ENCODE measurements around the gene CYP19A1. TPM values are rescaled to one million over a fixed set of nuclear protein-coding genes. Genes with fewer than 3 reads are reported as not detected.

Gene CYP19A1
- total RNA-seq, 1 experiment from 2014 or later: not detected

DNA sequence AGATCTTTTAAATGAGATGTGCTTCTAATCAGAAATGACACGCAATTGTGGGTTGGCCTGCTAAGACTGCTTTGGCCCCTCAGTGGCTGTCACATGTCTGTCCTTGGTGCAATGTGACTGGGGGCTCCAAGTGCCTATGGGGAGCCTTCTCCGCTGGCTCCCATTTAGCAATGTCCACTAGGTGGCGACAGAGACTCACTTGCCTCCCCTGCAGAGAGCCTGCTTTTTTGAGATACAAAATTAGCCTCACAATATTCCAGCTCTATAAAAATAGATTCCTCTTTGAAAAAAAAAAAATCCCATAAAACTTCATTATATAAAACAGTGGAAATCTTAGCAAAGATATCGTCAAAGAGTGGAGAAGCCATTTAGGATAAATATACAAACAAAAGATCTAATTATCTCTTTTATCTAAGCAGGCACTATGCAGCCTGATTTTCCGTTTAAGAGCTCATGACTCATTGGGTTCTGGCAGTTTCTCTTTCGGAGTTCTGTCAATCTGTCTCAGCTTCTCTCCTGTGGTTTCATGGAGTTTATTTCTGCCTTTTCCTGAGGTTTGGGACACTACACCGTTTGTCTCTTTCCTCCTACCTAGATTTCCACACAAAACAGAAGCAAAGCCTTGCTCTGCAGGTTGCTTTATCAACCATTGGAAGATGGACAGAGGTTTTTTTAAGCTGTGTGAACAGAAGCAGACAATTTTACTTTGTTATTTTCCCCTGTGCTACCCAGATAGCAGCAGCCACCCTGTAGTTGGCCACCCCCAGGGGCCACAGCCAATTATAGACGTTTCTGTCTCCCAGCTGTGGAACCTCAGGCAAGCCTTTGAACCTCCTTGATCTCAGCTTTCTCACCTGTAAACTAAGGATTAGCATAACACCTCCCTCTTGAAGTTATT, 175.3 kb downstream of the CYP19A1 start:
- TF ChIP-seq CTCF (IDR thresholded peaks at IDR 0.05) (peak; percentile 97), POLR2AphosphoS5 (IDR thresholded peaks at IDR 0.05; ENCODE audit: low read depth, low read length) (no peak)

DNA sequence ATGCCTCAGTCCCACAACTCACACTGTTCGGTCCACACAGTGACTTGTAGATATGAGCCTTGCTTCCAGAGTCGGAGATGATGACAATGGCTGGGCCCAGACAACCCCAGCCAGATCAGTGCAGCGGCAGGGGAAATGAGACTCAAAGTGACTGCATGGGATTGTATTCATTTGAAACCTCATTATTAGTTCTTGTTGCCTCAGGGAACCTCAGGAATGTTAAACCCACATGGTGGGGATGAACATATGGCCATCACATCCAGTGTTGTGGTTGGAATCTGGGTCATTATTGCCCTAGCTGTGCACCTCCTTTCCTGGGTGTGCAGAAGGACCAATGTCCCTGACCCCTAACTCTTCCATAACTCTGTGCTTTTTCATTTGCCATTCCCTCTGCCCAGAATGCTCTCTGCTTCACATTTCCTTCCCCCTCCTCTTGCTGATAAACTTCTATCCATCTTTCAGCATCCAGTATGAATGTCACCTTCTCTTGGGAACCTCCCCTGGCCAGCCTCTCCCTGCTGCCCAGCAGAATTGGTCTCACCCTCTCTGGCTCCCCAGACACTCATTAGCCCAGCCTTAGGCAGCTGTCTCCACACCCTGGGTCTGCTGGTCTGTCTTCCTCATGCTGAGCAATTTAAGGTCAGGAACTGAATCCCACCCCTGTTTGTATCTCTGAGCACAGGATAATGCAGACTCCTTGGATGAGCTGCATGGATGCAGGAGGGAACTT, 176.7 kb downstream of the CYP19A1 start:
- TF ChIP-seq POLR2AphosphoS5 (IDR thresholded peaks at IDR 0.05; ENCODE audit: low read depth, low read length) (no peak), CTCF (IDR thresholded peaks at IDR 0.05) (no peak), TCF7L2 (IDR thresholded peaks at IDR 0.05; ENCODE audit: low read depth, low read length) (no peak), SIN3A (IDR thresholded peaks at IDR 0.05; ENCODE audit: borderline replicate concordance, insufficient read depth, low read depth, low read length) (no peak)
- TF ChIP-seq, protein P1, sequence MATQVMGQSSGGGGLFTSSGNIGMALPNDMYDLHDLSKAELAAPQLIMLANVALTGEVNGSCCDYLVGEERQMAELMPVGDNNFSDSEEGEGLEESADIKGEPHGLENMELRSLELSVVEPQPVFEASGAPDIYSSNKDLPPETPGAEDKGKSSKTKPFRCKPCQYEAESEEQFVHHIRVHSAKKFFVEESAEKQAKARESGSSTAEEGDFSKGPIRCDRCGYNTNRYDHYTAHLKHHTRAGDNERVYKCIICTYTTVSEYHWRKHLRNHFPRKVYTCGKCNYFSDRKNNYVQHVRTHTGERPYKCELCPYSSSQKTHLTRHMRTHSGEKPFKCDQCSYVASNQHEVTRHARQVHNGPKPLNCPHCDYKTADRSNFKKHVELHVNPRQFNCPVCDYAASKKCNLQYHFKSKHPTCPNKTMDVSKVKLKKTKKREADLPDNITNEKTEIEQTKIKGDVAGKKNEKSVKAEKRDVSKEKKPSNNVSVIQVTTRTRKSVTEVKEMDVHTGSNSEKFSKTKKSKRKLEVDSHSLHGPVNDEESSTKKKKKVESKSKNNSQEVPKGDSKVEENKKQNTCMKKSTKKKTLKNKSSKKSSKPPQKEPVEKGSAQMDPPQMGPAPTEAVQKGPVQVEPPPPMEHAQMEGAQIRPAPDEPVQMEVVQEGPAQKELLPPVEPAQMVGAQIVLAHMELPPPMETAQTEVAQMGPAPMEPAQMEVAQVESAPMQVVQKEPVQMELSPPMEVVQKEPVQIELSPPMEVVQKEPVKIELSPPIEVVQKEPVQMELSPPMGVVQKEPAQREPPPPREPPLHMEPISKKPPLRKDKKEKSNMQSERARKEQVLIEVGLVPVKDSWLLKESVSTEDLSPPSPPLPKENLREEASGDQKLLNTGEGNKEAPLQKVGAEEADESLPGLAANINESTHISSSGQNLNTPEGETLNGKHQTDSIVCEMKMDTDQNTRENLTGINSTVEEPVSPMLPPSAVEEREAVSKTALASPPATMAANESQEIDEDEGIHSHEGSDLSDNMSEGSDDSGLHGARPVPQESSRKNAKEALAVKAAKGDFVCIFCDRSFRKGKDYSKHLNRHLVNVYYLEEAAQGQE (IDR thresholded peaks at IDR 0.05; ENCODE audit: insufficient read depth in 1 of 2, low read depth in 2 of 2, low read length in 1 of 2): no peak
- Histone ChIP-seq H3K36me3 (ENCODE audit: control insufficient read depth, insufficient read depth, low read length) (no peaks in the 10 kb centered on the region), H3K9me3 (ENCODE audit: control insufficient read depth, insufficient read depth, low read depth, low read length) (no peaks in the 10 kb centered on the region), H3K27ac (ENCODE audit: low read length) (no peak overlapping the region), H3K4me1 (ENCODE audit: control insufficient read depth, insufficient read depth, low read length) (peaks cover 7% of the 10 kb centered on the region), H3K4me3 (ENCODE audit: low read depth in 2 of 2, low read length in 2 of 2) (no peak overlapping the region), H3K27me3 (ENCODE audit: control insufficient read depth, insufficient read depth, low read length) (no peaks in the 10 kb centered on the region)
- ATAC-seq (no peak), DNase-seq (ENCODE audit: low read depth, low spot score) (no peak)
- intact Hi-C loops (cut with micrococcal nuclease; ENCODE audit: unreplicated experiment) (loop anchor here (2.0 kb wide), 2 partner anchors 219 to 241 kb away; no protein-coding TSS in a partner anchor), in situ Hi-C loops (cut with HindIII; ENCODE audit: low pct_unique_long_range_greater_than_20kb, low sequenced_read_pairs) (no loop called here)
- CTCF ChIA-PET: interaction anchor here (1.2 to 2.0 kb wide), 4 partner anchors 11 to 221 kb away, joined by 3 to 24 read pairs (median 10); no protein-coding TSS in a partner anchor
- no TSS peak for BruUV-seq (replicated peaks)
- POLR2A ChIA-PET: no interaction called here

More for the DNA sequence above, 175.3 kb downstream of the CYP19A1 start:
- POLR2A ChIA-PET: interaction anchor here (0.7 kb wide), 2 partner anchors 28 to 61 kb away, joined by 5 to 6 read pairs; no protein-coding TSS in a partner anchor
- no peak overlapping the region for H3K27ac ChIP-seq (ENCODE audit: low read length)
- DNase-seq (ENCODE audit: low read depth, low spot score) (peak; percentile 61), ATAC-seq (peak; percentile 93)
- no peaks in the 10 kb centered on the region for H3K36me3 ChIP-seq (ENCODE audit: control insufficient read depth, insufficient read depth, low read length)
- CTCF ChIA-PET: interaction anchor here (0.5 to 2.0 kb wide), 16 partner anchors 26 to 336 kb away, joined by 3 to 24 read pairs (median 4); partner anchors contain the start of gene TNFAIP8L3
- BruUV-seq (replicated peaks): no TSS peak
- intact Hi-C loops (cut with micrococcal nuclease; ENCODE audit: unreplicated experiment): loop anchor here (1.0 to 2.0 kb wide), 3 partner anchors 29 to 240 kb away; no protein-coding TSS in a partner anchor
- in situ Hi-C loops (cut with HindIII; ENCODE audit: low pct_unique_long_range_greater_than_20kb, low sequenced_read_pairs): no loop called here
- H3K4me3 ChIP-seq (ENCODE audit: low read depth in 2 of 2, low read length in 2 of 2): no peak overlapping the region
- peaks cover 7% of the 10 kb centered on the region for H3K4me1 ChIP-seq (ENCODE audit: control insufficient read depth, insufficient read depth, low read length)
- H3K9me3 ChIP-seq (ENCODE audit: control insufficient read depth, insufficient read depth, low read depth, low read length): no peaks in the 10 kb centered on the region
- H3K27me3 ChIP-seq (ENCODE audit: control insufficient read depth, insufficient read depth, low read length): no peaks in the 10 kb centered on the region
